GM21367 (cell line): ENCODE measurements around the gene GPR153.

ENCODE experiments used
- ATAC-seq: cut with Tn5 transposase; IDR thresholded peaks from one replicate; pipeline ENCODE4 v1.9.1; 2021; ENCODE audit not compliant: unreplicated experiment

The GPR153 gene

GRCh38 chr1:6270401-6270800 lies 9.5 kb upstream of the GPR153 start:
- ATAC-seq: no peak

GRCh38 chr1:6269720-6270400 lies 9.0 kb upstream of the GPR153 start:
- no peak for ATAC-seq

GRCh38 chr1:6269296-6269695 lies 8.4 kb upstream of the GPR153 start:
- no peak for ATAC-seq

GRCh38 chr1:6268415-6268814 lies 7.5 kb upstream of the GPR153 start:
- ATAC-seq: no peak

GRCh38 chr1:6267686-6268322 lies 6.9 kb upstream of the GPR153 start:
- ATAC-seq: no peak

GRCh38 chr1:6266641-6267040 lies 5.7 kb upstream of the GPR153 start:
- ATAC-seq: no peak

- ATAC-seq: no peak
Measured at GRCh38 chr1:6265151-6265550, 4.3 kb upstream of the GPR153 start.

- ATAC-seq: no peak
Measured at GRCh38 chr1:6263716-6264115, 2.8 kb upstream of the GPR153 start.

GRCh38 chr1:6262555-6263420 lies 1.9 kb upstream of the GPR153 start:
- no peak for ATAC-seq

GRCh38 chr1:6261615-6261995 lies 707 bp upstream of the GPR153 start:
- no peak for ATAC-seq

GRCh38 chr1:6260433-6260934 lies 414 bp downstream of the GPR153 start:
- no peak for ATAC-seq

- no peak for ATAC-seq
Measured at GRCh38 chr1:6259491-6260362, 1.2 kb downstream of the GPR153 start.

- ATAC-seq: no peak
Measured at GRCh38 chr1:6258675-6259074, 2.2 kb downstream of the GPR153 start.

- no peak for ATAC-seq
Measured at GRCh38 chr1:6257541-6258069, 3.3 kb downstream of the GPR153 start.

GRCh38 chr1:6256645-6257044 lies 4.3 kb downstream of the GPR153 start:
- no peak for ATAC-seq

- ATAC-seq: no peak
Measured at GRCh38 chr1:6254691-6255090, 6.2 kb downstream of the GPR153 start.

GRCh38 chr1:6253380-6253779 lies 7.5 kb downstream of the GPR153 start:
- no peak for ATAC-seq

- no peak for ATAC-seq
Measured at GRCh38 chr1:6252374-6252710, 8.6 kb downstream of the GPR153 start.

GRCh38 chr1:6251681-6252373 lies 9.1 kb downstream of the GPR153 start:
- no peak for ATAC-seq

- ATAC-seq: no peak
Measured at GRCh38 chr1:6251233-6251632, 9.7 kb downstream of the GPR153 start.
